HepG2 (cell line): ENCODE measurements around the gene CACNA1G.

Source experiments
- CBFB ChIP-seq: sonication (generic); formaldehyde crosslinking; IDR thresholded peaks from 2 replicates; pipeline ENCODE4 v1.4.0; 2020; ENCODE audit warnings: missing genetic modification reagents
- CTCF ChIP-seq: sonication (generic); formaldehyde crosslinking; IDR thresholded peaks from 2 replicates; pipeline ENCODE4 v1.5.0; 2020; ENCODE audit warnings: mild to moderate bottlenecking, missing genetic modification reagents, moderate library complexity
- HDAC6 ChIP-seq: fragments of 200-600 bp; sonication (generic); IDR thresholded peaks from 2 replicates; pipeline ENCODE4 v1.7.0; 2017; ENCODE audit warnings: mild to moderate bottlenecking, antibody characterized with exemption, low read length, low read depth
- KDM5A ChIP-seq: fragments of 200-600 bp; sonication (generic); IDR thresholded peaks from 2 replicates; pipeline ENCODE4 v1.7.0; 2018; ENCODE audit warnings: antibody characterized with exemption, mild to moderate bottlenecking, low read length, borderline replicate concordance
- KLF16 ChIP-seq, 2 experiments: sonication (generic) in 1 of 2; formaldehyde crosslinking in 1 of 2; IDR thresholded peaks; 2 replicates each; pipeline versions ENCODE4 v1.6.1 to v1.8.0; 2016 to 2023; ENCODE audit warnings: missing genetic modification reagents in 2 of 2, missing compliant biosample characterization in 1 of 2
- NR2C2 ChIP-seq: sonication (generic); formaldehyde crosslinking; IDR thresholded peaks from 2 replicates; pipeline ENCODE4 v1.4.0; 2020; ENCODE audit warnings: missing genetic modification reagents, mild to moderate bottlenecking, moderate library complexity, borderline replicate concordance
- ZBTB1 ChIP-seq: sonication (generic); formaldehyde crosslinking; IDR thresholded peaks from 2 replicates; pipeline ENCODE4 v1.4.0; 2020; ENCODE audit warnings: missing genetic modification reagents, borderline replicate concordance
- ZNF740 ChIP-seq: sonication (generic); formaldehyde crosslinking; IDR thresholded peaks from 2 replicates; pipeline ENCODE4 v1.4.0; 2020; ENCODE audit warnings: missing genetic modification reagents

GRCh38 chr17:50586421-50587247, 26.1 kb downstream of the CACNA1G start:
- TF ChIP-seq NR2C2 (CRISPR knock-in tag) (no peak), CTCF (no peak), HDAC6 (no peak), KDM5A (no peak), CBFB (CRISPR knock-in tag) (no peak), KLF16 (CRISPR knock-in tag; IDR thresholded peaks at IDR 0.05) (no peak), ZNF740 (no peak), ZBTB1 (CRISPR knock-in tag) (no peak)
